Activated CD8-positive, alpha-beta memory T cell treated with anti-CD3 and anti-CD28 coated beads for 24 hours (primary cell): ENCODE data around the gene ANXA10.
A peak's percentile ranks its signal among the peaks of the same experiment; 100 is the strongest.
"Not testable (repeated sequence)": the region's sequence is repeated elsewhere in the genome, so short reads cannot be mapped to it uniquely, and the experiment has no call there.

Experiments used
- DNase-seq: peaks from one replicate; pipeline ENCODE4 v3.0.0-alpha.2; 2020

ANXA10 gene

GRCh38 chr4:168092176-168092712 lies at the start of gene ANXA10:
TSS of gene ANXA10 (plus strand) at chr4:168092537. CDS start at chr4:168092701, 164 bp downstream.
- DNase-seq, result no peak

GRCh38 chr4:168045354-168045753 lies 47.0 kb upstream of the ANXA10 start:
- DNase-seq, result no peak

- no peak for DNase-seq
Observed at GRCh38 chr4:168050002-168050401, 42.3 kb upstream of the ANXA10 start.

GRCh38 chr4:168051526-168051925 lies 40.8 kb upstream of the ANXA10 start:
- DNase-seq, result no peak

- no peak for DNase-seq
Observed at GRCh38 chr4:168057412-168057811, 34.9 kb upstream of the ANXA10 start.

GRCh38 chr4:168059251-168059650 lies 33.1 kb upstream of the ANXA10 start:
- no peak for DNase-seq

GRCh38 chr4:168063031-168063430 lies 29.3 kb upstream of the ANXA10 start:
- no peak for DNase-seq

- no peak for DNase-seq
Observed at GRCh38 chr4:168070903-168071302, 21.4 kb upstream of the ANXA10 start.

- DNase-seq, result no peak
Observed at GRCh38 chr4:168071304-168071703, 21.0 kb upstream of the ANXA10 start.

- no peak for DNase-seq
Observed at GRCh38 chr4:168074861-168075260, 17.5 kb upstream of the ANXA10 start.

- peak; percentile 59 for DNase-seq
Observed at GRCh38 chr4:168076989-168077725, 15.2 kb upstream of the ANXA10 start.

GRCh38 chr4:168077726-168078239 lies 14.6 kb upstream of the ANXA10 start:
- DNase-seq, result no peak

GRCh38 chr4:168082379-168082778 lies 10.0 kb upstream of the ANXA10 start:
- DNase-seq, result no peak

- DNase-seq, result no peak
Observed at GRCh38 chr4:168095776-168096406, 3.6 kb downstream of the ANXA10 start.

GRCh38 chr4:168096407-168096784 lies 4.1 kb downstream of the ANXA10 start:
- no peak for DNase-seq

GRCh38 chr4:168097161-168097560 lies 4.8 kb downstream of the ANXA10 start:
- no peak for DNase-seq

GRCh38 chr4:168098248-168098717 lies 5.9 kb downstream of the ANXA10 start:
- no peak for DNase-seq

- DNase-seq, result no peak
Observed at GRCh38 chr4:168099195-168099594, 6.9 kb downstream of the ANXA10 start.

GRCh38 chr4:168101026-168101425 lies 8.7 kb downstream of the ANXA10 start:
- DNase-seq, result no peak

- no peak for DNase-seq
Observed at GRCh38 chr4:168102403-168102802, 10.1 kb downstream of the ANXA10 start.

GRCh38 chr4:168109527-168109926 lies 17.2 kb downstream of the ANXA10 start:
- DNase-seq, result no peak

- not testable (repeated sequence) for DNase-seq
Observed at GRCh38 chr4:168113059-168113458, 20.7 kb downstream of the ANXA10 start.

- no peak for DNase-seq
Observed at GRCh38 chr4:168118116-168118655, 25.8 kb downstream of the ANXA10 start.

GRCh38 chr4:168119100-168119499 lies 26.8 kb downstream of the ANXA10 start:
- no peak for DNase-seq
